PC-3 (cell line): Measurements from ENCODE around the gene OR13G1.

Experiments
- CTCF ChIP-seq: fragments of 300-600 bp; sonication (generic); conservative IDR thresholded peaks from 2 replicates; pipeline ENCODE4 v1.5.1; 2017; ENCODE audit warnings: antibody characterized with exemption, low read depth, mild to moderate bottlenecking, low read length
- EZH2 ChIP-seq: fragments of 300-600 bp; sonication (generic); IDR thresholded peaks from one replicate; pipeline ENCODE4 v1.6.1; 2017; ENCODE audit warnings: antibody characterized with exemption, mild to moderate bottlenecking, low read length; ENCODE audit not compliant: unreplicated experiment
- EZH2phosphoT487 ChIP-seq: fragments of 300-600 bp; sonication (generic); IDR thresholded peaks from 2 replicates; pipeline ENCODE4 v1.6.1; 2018; ENCODE audit warnings: mild to moderate bottlenecking, antibody characterized with exemption, low read length, borderline replicate concordance

DNA sequence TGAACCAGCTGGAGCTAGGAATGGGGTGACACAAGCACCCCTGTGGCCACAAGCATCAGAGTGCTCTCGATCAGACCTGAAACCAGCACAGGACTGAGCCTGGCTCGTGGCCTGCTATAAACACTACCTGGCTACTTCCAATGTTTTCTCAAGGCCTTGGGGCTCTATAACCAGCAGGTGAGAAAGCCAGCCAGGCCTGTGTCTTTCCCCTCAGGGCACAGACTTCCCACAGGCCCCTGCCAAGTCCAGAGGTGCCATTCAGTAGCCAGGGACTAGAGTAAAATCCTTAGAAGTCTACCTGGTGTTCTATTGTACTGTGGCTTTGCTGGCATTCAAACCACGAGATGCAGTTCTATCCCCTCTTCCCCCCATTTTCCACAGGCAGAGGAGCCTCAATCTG, 51.6 kb downstream of the OR13G1 start:
- no peak for TF ChIP-seq CTCF
- TF ChIP-seq EZH2: no peak
- TF ChIP-seq EZH2phosphoT487: no peak
